A549 (cell line): ENCODE results near the gene DNAJC22. TPM values are rescaled to one million over a fixed set of nuclear protein-coding genes. Genes with fewer than 3 reads are reported as not detected.
"Not testable (repeated sequence)": the region's sequence is repeated elsewhere in the genome, so short reads cannot be mapped to it uniquely, and the experiment has no call there.

ENCODE experiments used
- ATAC-seq, 2 experiments: fragments of 200-7000 bp in 1 of 2; fragments of >200 bp in 1 of 2; cut with Nextera tagmentation in 1 of 2; cut with Tn5 transposase in 1 of 2; 3 replicates each; pipeline versions ENCODE4 v1.8.0 to v1.9.1; 2018 to 2020; ENCODE audit warnings: mild to moderate bottlenecking in 1 of 2, moderate library complexity in 1 of 2
- CTCF ChIA-PET: fragments of 300-600 bp; sonication (Branson Sonifier 250); formaldehyde crosslinking; extraction: SDS; loops from one replicate; lab custom pipeline; 2021; ENCODE audit warnings: antibody characterized with exemption, inconsistent platforms; lab: Yijun Ruan, JAX
- POLR2A ChIA-PET: fragments of 350-600 bp; formaldehyde crosslinking; extraction: SDS; loops from one replicate; lab custom pipeline; 2021; ENCODE audit warnings: antibody characterized with exemption, inconsistent platforms; lab: Yijun Ruan, JAX
- DNase-seq, 2 experiments: peaks; one replicate each; pipeline versions ENCODE4 v3.0.0 to v3.0.0-alpha.2; 2011 to 2016; ENCODE audit warnings: low read depth in 1 of 2, low spot score in 1 of 2
- FAIRE-seq: peaks from 2 replicates; lab custom pipeline; 2011; peaks lifted over from hg19 to GRCh38; lab: Jason Lieb, UNC
- H3K27ac ChIP-seq, 2 experiments: fragments of >200 bp; sonication (Bioruptor Twin); formaldehyde crosslinking; 3 replicates each; pipeline ENCODE4 v1.5.1; 2016 to 2017
- H3K4me1 ChIP-seq: fragments of >200 bp; sonication (Bioruptor Twin); formaldehyde crosslinking; 3 replicates; pipeline ENCODE4 v1.6.1; 2016
- H3K4me2 ChIP-seq: fragments of >200 bp; sonication (Bioruptor Twin); formaldehyde crosslinking; 3 replicates; pipeline ENCODE4 v1.6.1; 2016
- H3K4me3 ChIP-seq: fragments of >200 bp; sonication (Bioruptor Twin); formaldehyde crosslinking; 3 replicates; pipeline ENCODE4 v1.5.1; 2016
- H3K9me3 ChIP-seq: fragments of >200 bp; sonication (Bioruptor Twin); formaldehyde crosslinking; 3 replicates; pipeline ENCODE4 v1.6.1; 2016
- CHD4 ChIP-seq: fragments of 200-600 bp; sonication (generic); IDR thresholded peaks from 2 replicates; pipeline ENCODE4 v1.6.1; 2016; ENCODE audit warnings: antibody characterized with exemption, mild to moderate bottlenecking, borderline replicate concordance
- E2F6 ChIP-seq: IDR thresholded peaks from 2 replicates; pipeline ENCODE4 v1.6.1; 2012; ENCODE audit warnings: low read depth, borderline replicate concordance
- EHF ChIP-seq: fragments of 250-450 bp; sonication (Bioruptor Pico); IDR thresholded peaks from 2 replicates; pipeline ENCODE4 v1.5.0; 2020; ENCODE audit warnings: mild to moderate bottlenecking
- EP300 ChIP-seq, 2 experiments: fragments of >200 bp; sonication (Bioruptor Twin); formaldehyde crosslinking; IDR thresholded peaks; 2 replicates in 1 of 2; 3 replicates in 1 of 2; pipeline ENCODE4 v1.6.1; 2016 to 2017
- ESRRA ChIP-seq: fragments of 150-350 bp; IDR thresholded peaks from 2 replicates; pipeline ENCODE4 v1.6.1; 2014; ENCODE audit warnings: mild to moderate bottlenecking, low read length, borderline replicate concordance
- HDAC2 ChIP-seq: fragments of 200-600 bp; sonication (generic); IDR thresholded peaks from 2 replicates; pipeline ENCODE4 v1.6.1; 2016
- HEYL ChIP-seq: fragments of 250-450 bp; sonication (Bioruptor Pico); IDR thresholded peaks from 2 replicates; pipeline ENCODE4 v1.8.0; 2021; ENCODE audit warnings: mild to moderate bottlenecking, moderate library complexity
- HMGXB4 ChIP-seq: fragments of 250-450 bp; sonication (Bioruptor Pico); IDR thresholded peaks from 2 replicates; pipeline ENCODE4 v1.5.0; 2021; ENCODE audit warnings: mild to moderate bottlenecking, moderate library complexity, borderline replicate concordance
- HOXA7 ChIP-seq: fragments of 250-450 bp; sonication (Bioruptor Pico); IDR thresholded peaks from 2 replicates; pipeline ENCODE4 v1.5.0; 2020; ENCODE audit warnings: mild to moderate bottlenecking, moderate library complexity
- HOXB5 ChIP-seq: fragments of 250-450 bp; sonication (Bioruptor Pico); IDR thresholded peaks from 2 replicates; pipeline ENCODE4 v1.5.0; 2020; ENCODE audit warnings: mild to moderate bottlenecking, moderate library complexity
- JUNB ChIP-seq: fragments of >200 bp; sonication (Bioruptor Twin); formaldehyde crosslinking; IDR thresholded peaks from 2 replicates; pipeline ENCODE4 v1.6.1; 2016
- KDM1A ChIP-seq: fragments of 200-600 bp; sonication (generic); IDR thresholded peaks from 2 replicates; pipeline ENCODE4 v1.6.1; 2016; ENCODE audit warnings: low read depth, mild to moderate bottlenecking
- KDM5A ChIP-seq: fragments of 200-600 bp; sonication (generic); IDR thresholded peaks from 2 replicates; pipeline ENCODE4 v1.6.1; 2016; ENCODE audit warnings: antibody characterized with exemption, mild to moderate bottlenecking
- MAFK ChIP-seq: fragments of 450-650 bp; IDR thresholded peaks from 2 replicates; pipeline ENCODE4 v1.6.1; 2014; ENCODE audit not compliant: partially characterized antibody
- MAZ ChIP-seq: fragments of 150-350 bp; IDR thresholded peaks from 2 replicates; pipeline ENCODE4 v1.6.1; 2014; ENCODE audit warnings: antibody characterized with exemption, low read depth, low read length, borderline replicate concordance
- NFE2L2 ChIP-seq: fragments of 150-350 bp; conservative IDR thresholded peaks from 2 replicates; pipeline ENCODE4 v1.6.1; 2014; ENCODE audit warnings: low read length
- NPAS2 ChIP-seq: fragments of 250-450 bp; sonication (Bioruptor Pico); IDR thresholded peaks from 2 replicates; pipeline ENCODE4 v1.8.0; 2022; ENCODE audit warnings: mild to moderate bottlenecking, moderate library complexity, borderline replicate concordance
- PHF8 ChIP-seq: fragments of 200-600 bp; sonication (generic); IDR thresholded peaks from 2 replicates; pipeline ENCODE4 v1.6.1; 2016; ENCODE audit warnings: low read depth, mild to moderate bottlenecking, antibody characterized with exemption, moderate library complexity, borderline replicate concordance
- RARB ChIP-seq: fragments of 250-450 bp; sonication (Bioruptor Pico); IDR thresholded peaks from 2 replicates; pipeline ENCODE4 v1.8.0; 2021; ENCODE audit warnings: mild to moderate bottlenecking, moderate library complexity
- REST ChIP-seq: fragments of 200-600 bp; sonication (generic); IDR thresholded peaks from 2 replicates; pipeline ENCODE4 v1.6.1; 2016; ENCODE audit warnings: antibody characterized with exemption, mild to moderate bottlenecking, moderate library complexity
- RNF2 ChIP-seq: fragments of 200-600 bp; sonication (generic); IDR thresholded peaks from 2 replicates; pipeline ENCODE4 v1.6.1; 2016; ENCODE audit warnings: low read depth, mild to moderate bottlenecking, antibody characterized with exemption, moderate library complexity, borderline replicate concordance
- SMC3 ChIP-seq: fragments of >200 bp; sonication (Bioruptor Twin); formaldehyde crosslinking; IDR thresholded peaks from 3 replicates; pipeline ENCODE4 v1.6.1; 2018; ENCODE audit warnings: inconsistent platforms
- WGBS: methylation state at CpG from one replicate; pipeline ENCODE4 v1.1.6; 2017; ENCODE audit errors: missing lambda C conversion rate; 5-methylcytosine and 5-hydroxymethylcytosine counted together
- polyA plus RNA-seq, 4 experiments: library from polyadenylated mRNA; depleted of rRNA in 3 of 4; stranded (reverse); fragments of >200 nt; fragmentation: RNase III in 1 of 4; extraction: RNeasy Plus Mini Kit Qiagen cat#74134 plus additional on column Dnase treatment in 1 of 4; gene quantifications; 2 replicates in 3 of 4; 3 replicates in 1 of 4; pipeline ENCODE4 v1.2.3, GENCODE V29; 2011 to 2017
- TF ChIP-seq, protein P1 (sequence below): fragments of 450-650 bp; IDR thresholded peaks from 2 replicates; pipeline ENCODE4 v1.6.1; 2014; ENCODE audit warnings: antibody characterized with exemption

The DNAJC22 gene
- polyA plus RNA-seq, 2 of the 4 experiments (the other 2 are of a cell fraction), result 22.6 to 35.5 TPM

- DNase-seq (no peak), FAIRE-seq (no peak), ATAC-seq (no peak)
- no peak overlapping the region for H3K27ac ChIP-seq
- H3K4me2 ChIP-seq, result peak overlapping the region; percentile 78; the same call in 2 of the 3 replicates
- POLR2A ChIA-PET, result no interaction called here
- H3K4me3 ChIP-seq, result no peak overlapping the region
- 80% methylated on average over 6 of the region's 6 CpGs for WGBS
- no peaks in the 10 kb centered on the region for H3K9me3 ChIP-seq
- TF ChIP-seq SMC3, result no peak
- CTCF ChIA-PET, result interaction anchor here (0.5 to 3.4 kb wide), 10 partner anchors 8 to 261 kb away, joined by 3 to 29 read pairs (median 4); no protein-coding TSS in a partner anchor
- H3K4me1 ChIP-seq, result peaks cover 26% of the 10 kb centered on the region
Observed at GRCh38 chr12:49370539-49370938, 23.9 kb downstream of the DNAJC22 start.

GRCh38 chr12:49375406-49375805, 28.7 kb downstream of the DNAJC22 start:
- 91% methylated on average over 1 of the region's 1 CpG for WGBS
- DNase-seq (no peak), FAIRE-seq (no peak), ATAC-seq (peak; percentile 19 to 21; a peak in 3 of 6 replicates)
- H3K9me3 ChIP-seq, result no peaks in the 10 kb centered on the region
- ChIA-PET POLR2A (interaction anchor here (0.7 to 1.2 kb wide), 2 partner anchors 9 to 18 kb away, joined by 3 to 11 read pairs; no protein-coding TSS in a partner anchor), CTCF (interaction anchor here (1.0 to 2.2 kb wide), 7 partner anchors 11 to 182 kb away, joined by 3 to 8 read pairs (median 3); no protein-coding TSS in a partner anchor)
- no peak overlapping the region for H3K4me3 ChIP-seq
- H3K4me1 ChIP-seq, result peaks cover 16% of the 10 kb centered on the region
- no peak for TF ChIP-seq E2F6
- TF ChIP-seq JUNB, result no peak
- no peak for TF ChIP-seq HOXB5
- no peak for TF ChIP-seq KDM1A
- no peak for TF ChIP-seq RNF2
- TF ChIP-seq, protein P1, sequence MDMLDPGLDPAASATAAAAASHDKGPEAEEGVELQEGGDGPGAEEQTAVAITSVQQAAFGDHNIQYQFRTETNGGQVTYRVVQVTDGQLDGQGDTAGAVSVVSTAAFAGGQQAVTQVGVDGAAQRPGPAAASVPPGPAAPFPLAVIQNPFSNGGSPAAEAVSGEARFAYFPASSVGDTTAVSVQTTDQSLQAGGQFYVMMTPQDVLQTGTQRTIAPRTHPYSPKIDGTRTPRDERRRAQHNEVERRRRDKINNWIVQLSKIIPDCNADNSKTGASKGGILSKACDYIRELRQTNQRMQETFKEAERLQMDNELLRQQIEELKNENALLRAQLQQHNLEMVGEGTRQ, result no peak
- no peak for TF ChIP-seq PHF8
- H3K27ac ChIP-seq, result no peak overlapping the region
- no peak overlapping the region for H3K4me2 ChIP-seq

DNA sequence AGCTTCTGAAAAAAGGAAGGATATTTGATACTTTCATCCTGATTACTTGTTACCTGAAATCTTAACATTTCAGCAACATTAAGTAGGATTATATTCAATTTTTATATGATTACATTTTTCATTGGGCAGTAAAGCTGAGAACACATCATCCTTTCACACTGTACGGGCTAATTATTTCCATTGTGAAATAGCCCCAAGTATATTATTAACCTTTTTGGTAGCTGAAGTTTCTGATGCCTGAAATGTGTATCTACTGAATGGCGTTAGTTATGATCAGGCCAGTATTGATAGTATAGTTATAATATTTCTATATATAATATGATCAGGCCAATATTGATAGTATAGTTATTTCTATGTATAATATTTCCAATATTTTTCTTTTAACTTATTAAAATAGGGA, 30.7 kb downstream of the DNAJC22 start:
- peak overlapping the region; percentile 4; the same call in 1 of the 3 replicates for H3K4me2 ChIP-seq
- CTCF ChIA-PET, result interaction anchor here (0.9 to 2.2 kb wide), 4 partner anchors 19 to 137 kb away, joined by 3 to 14 read pairs (median 6); no protein-coding TSS in a partner anchor
- WGBS, result 57% methylated on average over 2 of the region's 2 CpGs
- H3K9me3 ChIP-seq, result no peaks in the 10 kb centered on the region
- H3K27ac ChIP-seq, result no peak overlapping the region
- no peak overlapping the region for H3K4me3 ChIP-seq
- H3K4me1 ChIP-seq, result peaks cover 15% of the 10 kb centered on the region
- no peak for DNase-seq
- no peak for ATAC-seq
- no peak for TF ChIP-seq HDAC2
- TF ChIP-seq HOXA7, result no peak
- no peak for TF ChIP-seq HMGXB4
- TF ChIP-seq CHD4, result no peak
- TF ChIP-seq EP300 (IDR thresholded peaks at IDR 0.05), result no peak
- TF ChIP-seq KDM5A, result no peak
- no peak for TF ChIP-seq HEYL (CRISPR knock-in tag)
- TF ChIP-seq NPAS2 (CRISPR knock-in tag), result no peak
- TF ChIP-seq NFE2L2, result no peak
- no peak for TF ChIP-seq MAFK
- TF ChIP-seq ESRRA, result no peak
- no peak for TF ChIP-seq EHF
- no peak for TF ChIP-seq HOXB5
- no peak for TF ChIP-seq RARB (CRISPR knock-in tag)
- no peak for TF ChIP-seq MAZ
- TF ChIP-seq REST, result no peak
- TF ChIP-seq, all 56 proteins: peak for 0
- POLR2A ChIA-PET, result no interaction called here
- FAIRE-seq, result no peak

DNA sequence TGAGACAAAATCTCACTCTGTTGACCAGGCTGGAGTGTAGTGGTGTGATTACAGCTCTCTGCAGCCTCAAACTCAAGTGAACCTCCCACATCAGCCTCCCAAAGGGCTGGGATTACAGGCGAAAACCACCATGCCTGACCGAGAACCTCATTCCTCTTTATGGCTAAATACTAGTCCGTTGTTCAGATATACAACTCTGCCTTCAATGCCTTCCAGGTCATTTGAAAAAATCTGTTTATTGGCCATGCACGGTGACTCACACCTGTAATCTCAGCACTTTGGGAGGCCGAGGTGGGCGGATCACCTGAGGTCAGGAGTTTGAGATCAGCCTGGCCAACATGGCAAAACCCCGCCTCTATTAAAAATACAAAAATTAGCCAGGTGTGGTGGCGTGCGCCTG, 33.5 kb downstream of the DNAJC22 start:
- H3K27ac ChIP-seq, ATAC-seq, POLR2A ChIA-PET, H3K9me3 ChIP-seq, H3K4me2 ChIP-seq, DNase-seq, H3K4me3 ChIP-seq, FAIRE-seq: not testable (repeated sequence)
- CTCF ChIA-PET, result interaction anchor here (1.9 to 2.0 kb wide), 2 partner anchors 13 to 33 kb away, joined by 4 to 5 read pairs; partner anchors contain the start of gene SPATS2
- 84% methylated on average over 9 of the region's 9 CpGs for WGBS
- H3K4me1 ChIP-seq, result peaks cover 15% of the 10 kb centered on the region
